CD4-positive, alpha-beta T cell treated with Interleukin-6 at 100 ng/mL for 8 hours (primary cell): ENCODE measurements around the gene PRSS22.

Experiments
- DNase-seq: peaks from one replicate; pipeline ENCODE4 v3.0.0-alpha.2; 2020; ENCODE audit warnings: mixed read lengths, low spot score

PRSS22 gene

DNA sequence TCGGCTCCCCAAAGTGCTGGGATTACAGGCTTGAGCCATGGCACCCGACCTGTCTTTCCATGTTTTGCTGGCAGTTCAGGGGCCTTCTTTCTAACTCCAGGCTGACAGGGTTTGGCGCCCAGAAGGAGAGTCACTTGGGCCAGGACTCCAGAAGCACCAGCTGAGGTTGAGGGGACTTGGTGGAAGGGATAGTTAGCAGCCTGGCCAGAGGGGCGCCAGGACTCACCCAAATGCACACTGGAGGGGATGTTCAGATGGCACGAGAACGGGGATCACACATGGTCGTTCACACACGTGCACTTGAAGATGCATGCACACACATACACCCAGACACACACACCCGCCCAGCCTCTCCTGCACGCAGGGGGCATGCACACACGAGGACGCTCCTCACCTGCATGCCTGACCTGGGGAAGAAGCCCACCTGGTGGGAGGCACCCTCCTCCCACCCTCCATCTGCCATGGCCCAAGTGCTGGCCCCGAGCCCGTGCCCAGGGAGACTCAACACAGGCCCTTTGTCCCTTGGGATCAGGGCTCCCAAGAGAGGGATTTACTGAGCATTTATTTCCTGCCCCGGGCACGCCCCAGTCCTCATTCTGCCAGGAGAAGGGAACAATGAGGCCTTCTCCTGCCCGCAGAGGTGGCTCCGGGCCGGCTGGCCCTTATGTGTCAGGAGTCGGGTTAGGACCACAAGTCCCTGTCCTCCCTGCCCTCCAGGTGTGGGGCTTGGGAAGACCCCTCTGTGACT is 43.2 kb downstream of the PRSS22 start:
- no peak for DNase-seq

DNA sequence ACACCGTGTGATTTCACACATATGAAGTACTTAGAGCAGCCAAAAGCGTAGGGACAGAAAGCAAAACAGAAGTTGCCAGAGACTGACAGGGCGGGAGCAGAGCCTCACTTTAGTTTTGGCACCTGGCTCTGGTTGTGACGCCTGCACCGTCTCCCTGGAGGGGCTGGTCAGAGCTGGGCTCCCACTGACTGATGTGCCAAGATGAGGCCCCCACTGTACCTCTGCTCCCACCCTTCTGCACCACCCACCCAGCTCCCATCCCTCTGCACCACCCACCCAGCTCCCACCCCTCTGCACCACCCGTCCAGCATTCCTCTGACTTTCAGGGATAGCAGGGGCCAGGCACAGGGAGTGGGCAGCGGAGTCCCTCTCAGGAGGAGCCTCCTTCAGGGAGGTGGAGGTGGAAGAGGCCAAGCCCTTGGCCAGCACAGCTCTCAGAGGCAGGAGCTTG is 44.2 kb downstream of the PRSS22 start:
- no peak for DNase-seq

DNA sequence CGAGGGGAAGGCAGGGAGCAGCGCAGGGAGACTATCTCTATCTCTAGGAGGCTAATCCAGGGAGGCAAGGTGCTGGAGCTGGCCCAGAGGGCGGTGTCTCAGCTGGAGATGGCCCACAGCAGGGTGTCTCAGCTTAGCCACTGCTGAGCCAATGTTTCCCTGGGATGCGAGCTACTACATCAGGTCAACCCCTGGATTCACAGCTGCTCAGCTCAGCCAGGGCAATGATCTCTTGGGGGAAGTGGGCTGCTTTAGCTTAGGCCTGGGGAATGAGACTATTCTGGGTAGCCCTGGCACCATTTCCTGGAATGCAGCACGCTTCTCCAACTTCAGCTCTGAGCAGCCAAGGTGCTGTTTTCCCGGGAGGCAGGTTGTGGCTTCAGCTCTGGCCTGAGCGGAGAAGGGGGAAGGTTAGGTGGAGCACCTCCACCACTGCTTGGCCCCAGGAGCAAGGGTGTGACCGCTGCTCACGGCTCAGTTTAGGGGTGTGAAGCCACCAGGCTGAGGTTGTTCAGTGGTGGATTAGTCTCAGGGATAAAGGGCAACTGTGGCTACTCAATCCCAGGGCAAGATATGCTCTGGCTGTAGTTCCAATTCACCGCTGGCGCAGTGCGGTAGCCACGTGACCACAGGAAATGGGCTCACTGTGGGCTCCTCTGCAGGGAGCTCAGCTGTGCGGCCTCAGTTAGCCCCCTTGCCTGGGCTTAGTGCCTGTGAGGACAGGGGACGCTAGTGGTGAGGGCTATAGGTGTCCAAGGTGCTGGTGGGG is 46.1 kb downstream of the PRSS22 start:
- no peak for DNase-seq

DNA sequence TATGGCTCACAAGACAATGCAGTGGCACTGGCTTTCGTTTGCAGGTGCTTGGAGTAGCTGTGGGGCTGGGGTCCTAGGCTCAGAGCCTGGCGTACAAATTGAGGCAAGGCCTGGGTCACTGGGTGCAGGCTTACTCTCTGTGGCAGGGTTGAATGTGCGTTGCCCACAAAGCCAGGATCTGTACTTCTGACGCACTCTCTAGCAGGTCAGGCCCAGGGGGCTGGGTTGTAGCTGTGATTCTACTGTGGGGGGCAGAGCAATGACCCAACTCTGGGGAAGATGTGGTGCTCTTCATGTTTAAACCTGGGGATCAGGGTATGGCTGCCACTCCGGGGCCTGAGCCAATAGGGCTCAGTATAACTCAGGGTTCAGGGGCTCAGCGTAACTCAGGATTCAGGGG is 47.3 kb downstream of the PRSS22 start:
- no peak for DNase-seq

DNA sequence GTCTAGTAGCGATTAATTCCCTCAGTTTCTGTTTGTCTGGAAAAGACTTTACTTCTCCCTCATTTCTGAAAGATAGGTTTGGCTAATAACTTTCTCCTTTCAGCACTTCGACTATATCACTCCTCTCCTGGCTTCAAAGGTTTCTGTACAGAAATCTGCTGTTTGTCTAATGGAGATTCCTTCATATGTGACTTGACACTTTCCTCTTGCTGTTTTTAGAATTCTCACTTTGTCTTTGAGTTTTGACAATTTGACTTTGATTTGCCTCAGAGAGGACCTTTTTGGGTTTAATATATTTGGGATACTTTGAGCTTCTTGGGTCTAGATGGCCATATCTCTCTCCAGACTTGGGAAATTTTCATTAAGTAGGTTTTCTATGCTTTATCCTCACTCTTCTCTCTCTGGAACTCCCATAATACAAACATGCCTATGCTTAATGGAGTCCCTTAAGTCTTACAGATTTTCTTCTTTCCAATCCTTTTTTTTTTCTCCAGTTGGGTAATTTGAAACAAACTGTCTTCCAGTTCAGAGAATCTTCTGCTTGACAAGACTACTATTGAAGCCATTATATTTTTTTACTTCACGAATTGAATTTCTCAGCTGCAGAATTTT is 48.7 kb downstream of the PRSS22 start:
- no peak for DNase-seq

DNA sequence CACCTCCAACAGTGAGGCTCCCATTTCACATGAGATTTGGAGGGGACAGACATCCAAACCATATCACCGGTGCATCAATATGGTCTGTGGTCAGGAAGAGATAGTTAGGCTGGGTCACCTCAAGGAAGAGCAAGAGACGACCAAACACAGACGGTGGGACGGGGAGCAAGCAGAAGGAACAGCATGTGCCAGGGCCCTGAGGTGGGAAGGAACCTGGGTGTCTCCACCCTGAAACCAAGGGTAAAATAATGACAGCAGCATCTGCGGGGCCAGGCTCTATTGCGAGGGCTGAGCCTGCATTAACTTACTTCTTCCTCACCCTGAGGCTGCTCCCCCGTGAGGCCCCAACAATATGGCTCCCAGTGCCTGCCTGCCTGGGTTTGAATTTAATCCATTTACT is 49.8 kb downstream of the PRSS22 start:
- no peak for DNase-seq

DNA sequence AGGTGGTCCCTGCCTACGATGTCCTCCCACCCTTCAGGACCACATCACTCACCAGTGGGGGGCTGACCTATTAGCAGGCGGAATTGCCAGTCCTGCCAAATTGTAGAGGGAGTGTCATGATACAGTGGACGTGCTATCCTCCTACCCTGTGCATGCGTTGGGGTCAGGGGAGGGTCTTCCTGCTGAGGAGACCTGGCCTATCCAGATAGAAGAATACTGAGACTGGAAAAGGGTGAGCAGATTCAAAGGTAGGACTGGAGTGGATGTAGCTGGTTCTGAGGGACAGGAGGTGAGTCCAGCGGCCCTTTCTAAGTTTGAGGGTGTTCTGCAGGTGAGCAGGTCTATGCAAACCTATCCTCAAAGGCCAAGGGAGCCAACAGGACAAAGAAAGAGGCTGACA is 51.7 kb downstream of the PRSS22 start:
- DNase-seq, result no peak

DNA sequence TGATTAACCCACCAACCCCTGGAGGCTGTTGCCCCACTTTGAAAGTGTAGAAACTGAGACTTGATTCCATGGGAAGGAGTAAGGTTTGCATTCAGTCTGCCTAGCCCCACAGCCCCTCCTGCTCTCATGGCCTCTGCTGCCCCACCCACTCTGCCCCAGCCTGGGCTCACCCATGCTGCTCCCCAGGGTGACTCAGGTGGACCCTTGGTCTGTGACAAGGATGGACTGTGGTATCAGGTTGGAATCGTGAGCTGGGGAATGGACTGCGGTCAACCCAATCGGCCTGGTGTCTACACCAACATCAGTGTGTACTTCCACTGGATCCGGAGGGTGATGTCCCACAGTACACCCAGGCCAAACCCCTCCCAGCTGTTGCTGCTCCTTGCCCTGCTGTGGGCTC is 53.2 kb downstream of the PRSS22 start:
- no peak for DNase-seq

DNA sequence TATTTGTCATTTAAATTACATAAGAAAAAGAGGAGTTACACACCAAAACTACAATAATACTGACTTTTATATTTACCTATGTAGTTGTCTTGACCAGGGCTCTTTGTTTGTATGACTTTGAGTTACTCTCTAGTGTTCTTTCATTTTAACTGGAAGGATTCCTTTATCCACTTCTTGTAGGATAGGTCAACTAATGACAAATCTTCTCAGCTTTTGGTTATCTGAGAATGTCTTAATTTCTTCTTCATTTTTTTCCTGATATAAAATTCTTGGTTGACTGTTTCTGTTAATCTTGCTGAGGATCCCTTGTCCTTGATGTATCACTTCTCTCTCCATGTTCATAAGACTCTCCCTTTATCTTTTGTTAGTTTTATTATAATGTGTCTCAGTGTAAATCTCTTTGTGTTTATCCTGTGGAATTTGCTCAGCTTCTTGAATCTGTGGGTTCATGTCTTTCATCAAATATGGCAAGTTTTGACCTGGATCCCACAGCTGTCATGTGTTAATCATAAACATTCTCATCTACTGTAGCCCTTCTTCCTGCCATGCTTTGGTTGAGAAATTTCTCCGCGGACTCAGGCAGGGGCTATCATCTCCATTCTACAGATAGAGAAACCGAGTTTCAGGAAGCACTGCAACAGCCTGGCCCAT is 54.3 kb downstream of the PRSS22 start:
- no peak for DNase-seq
